Right renal pelvis (tissue), 4 donors: ENCODE data around the gene ZNF566. TPM values are rescaled to one million over a fixed set of nuclear protein-coding genes. Genes with fewer than 3 reads are reported as not detected.
"Not testable (repeated sequence)": the region's sequence is repeated elsewhere in the genome, so short reads cannot be mapped to it uniquely, and the experiment has no call there.

Source experiments
- DNase-seq, 4 donors: peaks; one replicate each; pipeline ENCODE4 v3.0.0-alpha.2; 2013; ENCODE audit warnings: low read depth in 4 of 4, low spot score in 3 of 4, missing footprints in 1 of 4
- polyA plus RNA-seq, 4 donors: library from polyadenylated mRNA; unstranded; fragments of 120-200 nt; gene quantifications; one replicate each; pipeline ENCODE4 v1.2.1, GENCODE V29; 2013; ENCODE audit not compliant: insufficient read length in 4 of 4

ZNF566 gene
- polyA plus RNA-seq = 10 to 100 TPM; 12.7 to 19.0 (median 18.3) TPM

GRCh38 chr19:36489118-36489919 lies at the start of gene ZNF566:
Gene ZNF566 (minus strand): TSS chr19:36489561. CDS start chr19:36476557, 13,004 bp downstream.
- peak; percentile 90 to 95 (median 92) for DNase-seq

DNA sequence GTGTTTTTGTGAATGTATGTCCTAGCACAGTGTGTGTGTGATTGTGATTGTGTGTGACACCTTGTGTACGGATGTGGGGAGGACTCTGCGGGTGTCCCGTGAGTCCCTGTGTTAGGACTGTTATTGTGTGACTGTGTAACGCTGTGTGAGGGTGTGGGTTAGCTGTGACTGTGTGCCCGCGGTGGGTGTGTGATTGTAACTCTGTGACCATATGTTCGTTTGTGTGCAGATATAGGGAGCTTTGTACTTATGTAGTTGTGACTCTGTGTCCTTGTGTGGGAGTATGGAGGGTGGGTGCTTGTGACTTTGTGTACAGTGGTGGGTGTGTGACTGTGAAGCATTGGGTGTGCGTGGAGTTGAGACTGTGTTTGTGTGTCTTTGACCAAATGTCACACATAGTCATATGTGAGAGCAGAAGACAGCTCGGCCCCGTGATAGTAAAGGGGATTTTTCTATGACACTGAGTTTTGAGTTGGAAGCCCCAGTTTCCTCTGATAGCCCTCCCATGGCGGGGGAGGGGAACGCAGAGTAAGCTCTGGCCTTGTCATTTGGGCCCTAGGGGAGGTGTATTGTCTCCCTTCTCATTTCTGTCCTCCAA lies 39.7 kb upstream of the ZNF566 start:
- peak in 2 of 4 donors; percentile 1 to 5 for DNase-seq

- DNase-seq = peak; percentile 94 to 96 (median 96)
These were observed 39.0 kb upstream of the ZNF566 start, which contains the start of gene ZNF260 for GRCh38 chr19:36528194-36528920. Gene ZNF260 (minus strand): TSS chr19:36528271. CDS start chr19:36515238, 13,033 bp downstream.

GRCh38 chr19:36527873-36528193 lies 38.5 kb upstream of the ZNF566 start:
- DNase-seq = no peak

DNA sequence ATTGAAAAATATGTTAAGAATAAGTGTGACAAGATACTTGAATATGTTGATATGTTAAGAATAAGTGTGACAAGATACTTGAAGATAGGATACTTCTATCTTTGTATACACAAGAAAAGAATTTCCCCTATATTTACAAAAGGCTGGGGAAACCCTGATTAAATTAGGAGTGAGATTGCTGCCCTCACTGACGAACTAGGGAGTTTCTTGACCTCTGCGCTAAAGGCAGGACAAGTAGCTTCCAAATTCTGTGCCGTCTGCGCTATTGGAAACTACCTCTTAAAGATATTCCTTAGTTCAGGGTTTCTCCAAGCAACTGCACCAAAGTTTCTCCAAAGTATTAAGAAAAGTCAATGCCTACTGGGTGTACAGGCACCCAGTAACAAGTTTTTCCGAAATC lies 38.0 kb upstream of the ZNF566 start:
- DNase-seq = peak in 2 of 4 donors; percentile 1 to 16

- DNase-seq = no peak
These were observed 37.2 kb upstream of the ZNF566 start for GRCh38 chr19:36526581-36526980.

DNA sequence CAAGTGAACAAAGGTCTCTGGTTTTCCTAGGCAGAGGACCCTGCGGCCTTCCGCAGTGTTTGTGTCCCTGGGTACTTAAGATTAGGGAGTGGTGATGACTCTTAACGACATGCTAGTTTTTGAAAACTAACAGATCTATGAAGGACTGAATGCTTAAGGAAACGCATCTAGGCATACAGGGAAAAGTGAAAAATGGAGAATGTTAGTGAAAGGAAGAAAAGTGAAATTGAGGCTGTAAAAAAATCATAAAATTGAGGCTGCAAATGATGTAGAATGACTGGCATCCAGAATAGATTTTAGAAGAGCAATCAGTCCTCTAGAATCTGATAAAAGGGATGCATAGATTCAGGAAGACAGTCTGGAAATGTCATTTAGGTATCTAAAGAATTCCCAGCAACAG lies 35.3 kb upstream of the ZNF566 start:
- DNase-seq = no peak

DNA sequence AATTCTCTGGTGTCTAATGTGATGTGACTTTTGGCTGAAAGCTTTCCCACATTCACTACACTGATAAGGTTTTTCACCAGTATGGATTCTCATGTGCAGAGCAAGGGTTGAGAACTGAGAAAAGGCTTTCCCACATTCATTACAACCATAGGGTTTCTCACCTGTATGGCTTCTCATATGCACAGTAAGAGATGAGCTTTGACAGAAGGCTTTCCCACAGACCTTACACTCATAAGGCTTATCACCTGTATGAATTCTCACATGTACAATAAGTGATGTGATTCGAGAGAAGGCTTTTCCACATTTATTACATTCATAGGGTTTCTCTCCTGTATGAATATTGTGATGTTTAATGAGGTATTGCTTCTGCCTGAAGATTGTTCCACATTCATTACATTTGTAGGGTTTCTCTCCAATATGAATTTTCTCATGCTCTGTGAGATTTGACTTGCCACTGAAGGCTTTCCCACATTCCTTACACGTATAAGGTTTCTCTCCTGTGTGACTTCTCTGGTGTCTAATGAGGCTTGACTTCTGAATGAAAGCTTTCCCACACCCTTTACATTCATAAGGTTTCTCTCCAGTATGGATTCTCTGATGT lies 24.8 kb upstream of the ZNF566 start:
- no peak for DNase-seq

DNA sequence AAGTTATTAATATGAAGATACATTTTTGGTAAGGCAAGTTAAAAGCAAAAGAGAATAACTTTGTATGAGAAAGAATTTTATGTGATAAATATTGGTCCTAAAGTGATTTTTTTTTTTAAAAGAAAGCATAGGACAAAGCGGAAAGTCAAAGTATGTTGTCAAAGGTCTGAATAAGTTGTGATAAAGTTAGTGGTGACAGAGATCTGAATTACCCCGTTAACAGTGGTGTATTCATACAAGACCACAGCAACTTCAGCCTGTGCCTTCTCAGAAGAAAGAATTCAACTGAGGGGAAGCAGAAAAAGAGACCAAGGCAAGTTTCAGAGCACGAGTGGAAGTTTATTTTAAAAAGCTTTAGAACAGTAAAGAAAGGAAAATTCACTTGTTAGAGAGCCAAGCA lies 19.0 kb upstream of the ZNF566 start:
- no peak for DNase-seq

GRCh38 chr19:36501973-36502372 lies 12.6 kb upstream of the ZNF566 start:
- no peak for DNase-seq

GRCh38 chr19:36497001-36497400 lies 7.6 kb upstream of the ZNF566 start:
- DNase-seq = no peak

- DNase-seq = peak in 2 of 4 donors; percentile 1 to 3
These were observed 3.5 kb upstream of the ZNF566 start for GRCh38 chr19:36492689-36493453.

- DNase-seq = not testable (repeated sequence)
These were observed 1.5 kb upstream of the ZNF566 start for GRCh38 chr19:36490846-36491245.

DNA sequence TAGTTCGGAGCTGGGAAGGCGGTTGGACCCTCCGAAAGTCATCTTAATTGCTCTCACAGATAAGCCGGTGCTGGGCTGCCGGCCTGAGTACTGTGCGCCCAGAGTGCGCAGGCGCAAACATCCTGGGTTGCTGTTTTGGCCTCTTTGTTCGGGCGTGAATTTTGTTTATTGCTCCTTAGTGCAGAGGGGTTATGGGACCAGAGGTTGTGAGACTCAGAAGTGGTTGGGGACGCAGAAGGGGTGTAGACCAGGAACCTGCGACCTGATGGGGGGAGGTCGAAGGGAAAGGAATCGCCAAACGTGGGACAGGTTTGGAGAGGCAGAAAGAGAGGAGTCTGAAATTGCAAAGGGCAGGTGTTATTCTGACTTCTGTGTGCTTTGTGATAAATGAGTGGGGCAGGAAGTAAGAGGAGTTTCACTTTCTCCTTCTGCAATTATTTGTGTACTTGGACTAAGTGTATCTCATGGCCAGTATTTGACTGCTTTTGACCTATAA lies 607 bp upstream of the ZNF566 start:
- peak in 1 of 4 donors; percentile 90 for DNase-seq

GRCh38 chr19:36488846-36489117 lies 579 bp downstream of the ZNF566 start:
- DNase-seq = no peak

- no peak for DNase-seq
These were observed 1.1 kb downstream of the ZNF566 start for GRCh38 chr19:36488118-36488845.

DNA sequence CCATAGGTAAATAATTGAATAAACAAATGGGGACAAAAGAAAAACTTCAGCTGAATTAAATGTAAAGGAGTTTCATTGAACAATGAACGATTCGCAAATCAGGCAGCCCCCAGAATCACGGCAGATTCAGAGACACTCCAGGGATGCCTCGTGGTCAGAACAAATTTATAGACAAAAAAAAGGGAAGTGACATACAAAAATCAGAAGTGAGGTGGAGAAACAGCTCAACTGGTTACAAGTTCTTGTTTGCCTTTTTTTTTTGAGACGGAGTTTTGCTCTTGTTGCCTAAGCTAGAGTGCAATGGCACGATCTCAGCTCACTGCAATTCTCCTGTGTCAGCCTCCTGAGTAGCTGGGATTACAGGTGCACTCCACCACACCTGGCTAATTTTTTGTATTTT lies 5.7 kb downstream of the ZNF566 start:
- DNase-seq = no peak

GRCh38 chr19:36482876-36483275 lies 6.5 kb downstream of the ZNF566 start:
- DNase-seq = no peak

- no peak for DNase-seq
These were observed 29.3 kb downstream of the ZNF566 start for GRCh38 chr19:36460046-36460445.

GRCh38 chr19:36456831-36457230 lies 32.5 kb downstream of the ZNF566 start:
- DNase-seq = no peak
